Retina (tissue), 1 donor: Measurements from ENCODE around the gene PHLPP2.
"Not testable (repeated sequence)": the region's sequence is repeated elsewhere in the genome, so short reads cannot be mapped to it uniquely, and the experiment has no call there.

Experiments used
- DNase-seq: peaks from one replicate; pipeline ENCODE4 v3.0.0-alpha.2; 2016

PHLPP2 gene

GRCh38 chr16:71712501-71712900, 12.0 kb downstream of the PHLPP2 start:
- no peak for DNase-seq

- DNase-seq, result no peak
Observed at GRCh38 chr16:71711789-71712188, 12.7 kb downstream of the PHLPP2 start.

GRCh38 chr16:71709229-71709781, 15.2 kb downstream of the PHLPP2 start:
- no peak for DNase-seq

GRCh38 chr16:71708696-71709095, 15.8 kb downstream of the PHLPP2 start:
- DNase-seq, result no peak

- DNase-seq, result no peak
Observed at GRCh38 chr16:71707199-71707598, 17.3 kb downstream of the PHLPP2 start.

- no peak for DNase-seq
Observed at GRCh38 chr16:71706046-71706445, 18.5 kb downstream of the PHLPP2 start.

- DNase-seq, result no peak
Observed at GRCh38 chr16:71703333-71703732, 21.2 kb downstream of the PHLPP2 start.

- DNase-seq, result no peak
Observed at GRCh38 chr16:71700831-71701230, 23.7 kb downstream of the PHLPP2 start.

GRCh38 chr16:71698491-71698890, 26.0 kb downstream of the PHLPP2 start:
- no peak for DNase-seq

GRCh38 chr16:71693164-71693563, 31.3 kb downstream of the PHLPP2 start:
- DNase-seq, result no peak

- no peak for DNase-seq
Observed at GRCh38 chr16:71689901-71690300, 34.6 kb downstream of the PHLPP2 start.

- DNase-seq, result no peak
Observed at GRCh38 chr16:71687861-71688260, 36.6 kb downstream of the PHLPP2 start.

- DNase-seq, result not testable (repeated sequence)
Observed at GRCh38 chr16:71684280-71684679, 40.2 kb downstream of the PHLPP2 start.

GRCh38 chr16:71681360-71681759, 43.1 kb downstream of the PHLPP2 start:
- no peak for DNase-seq

- no peak for DNase-seq
Observed at GRCh38 chr16:71676236-71676635, 48.3 kb downstream of the PHLPP2 start.

GRCh38 chr16:71675380-71675779, 49.1 kb downstream of the PHLPP2 start:
- DNase-seq, result no peak

- no peak for DNase-seq
Observed at GRCh38 chr16:71674229-71674628, 50.3 kb downstream of the PHLPP2 start.

- DNase-seq, result no peak
Observed at GRCh38 chr16:71673582-71673973, 50.9 kb downstream of the PHLPP2 start.

- no peak for DNase-seq
Observed at GRCh38 chr16:71672803-71673581, 51.5 kb downstream of the PHLPP2 start.

- no peak for DNase-seq
Observed at GRCh38 chr16:71672125-71672524, 52.4 kb downstream of the PHLPP2 start.

- DNase-seq, result no peak
Observed at GRCh38 chr16:71671165-71671564, 53.3 kb downstream of the PHLPP2 start.

GRCh38 chr16:71670537-71670936, 54.0 kb downstream of the PHLPP2 start:
- DNase-seq, result no peak

GRCh38 chr16:71669926-71670536, 54.5 kb downstream of the PHLPP2 start:
- no peak for DNase-seq
